ENCODE results near the gene LCE5A.

DNA sequence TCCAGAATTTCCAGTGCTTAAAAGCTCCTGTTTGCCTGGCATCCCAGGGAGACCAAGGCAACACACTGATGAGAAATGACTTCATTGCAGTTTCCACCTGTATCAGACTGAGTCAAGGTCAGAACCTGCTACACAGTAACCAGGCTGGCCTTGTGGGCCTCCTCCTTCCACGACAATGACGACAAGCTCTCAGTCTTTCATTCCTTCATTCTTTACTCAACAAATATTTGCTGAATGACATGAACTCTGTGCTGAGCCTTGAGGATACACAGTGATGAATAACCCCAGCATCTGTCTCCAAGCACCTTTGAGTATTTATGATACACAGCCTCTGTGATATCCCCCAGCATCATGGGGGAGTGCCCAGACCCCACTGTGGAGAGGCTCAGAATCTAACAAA lies 8.9 kb upstream of the LCE5A start:
- TF ChIP-seq TAF1 (IDR thresholded peaks at IDR 0.05; ENCODE audit: borderline replicate concordance, insufficient read depth, low read length) (no peak), SIN3A (IDR thresholded peaks at IDR 0.05; ENCODE audit: borderline replicate concordance, insufficient read depth, low read length) (no peak), POLR2AphosphoS5 (IDR thresholded peaks at IDR 0.05; ENCODE audit: low read depth, low read length) (no peak), FOXP2 (optimal IDR thresholded peaks at IDR 0.05; ENCODE audit: borderline replicate concordance, extremely low read depth, extremely low read length, insufficient read depth) (no peak)
- TF ChIP-seq, protein P1, sequence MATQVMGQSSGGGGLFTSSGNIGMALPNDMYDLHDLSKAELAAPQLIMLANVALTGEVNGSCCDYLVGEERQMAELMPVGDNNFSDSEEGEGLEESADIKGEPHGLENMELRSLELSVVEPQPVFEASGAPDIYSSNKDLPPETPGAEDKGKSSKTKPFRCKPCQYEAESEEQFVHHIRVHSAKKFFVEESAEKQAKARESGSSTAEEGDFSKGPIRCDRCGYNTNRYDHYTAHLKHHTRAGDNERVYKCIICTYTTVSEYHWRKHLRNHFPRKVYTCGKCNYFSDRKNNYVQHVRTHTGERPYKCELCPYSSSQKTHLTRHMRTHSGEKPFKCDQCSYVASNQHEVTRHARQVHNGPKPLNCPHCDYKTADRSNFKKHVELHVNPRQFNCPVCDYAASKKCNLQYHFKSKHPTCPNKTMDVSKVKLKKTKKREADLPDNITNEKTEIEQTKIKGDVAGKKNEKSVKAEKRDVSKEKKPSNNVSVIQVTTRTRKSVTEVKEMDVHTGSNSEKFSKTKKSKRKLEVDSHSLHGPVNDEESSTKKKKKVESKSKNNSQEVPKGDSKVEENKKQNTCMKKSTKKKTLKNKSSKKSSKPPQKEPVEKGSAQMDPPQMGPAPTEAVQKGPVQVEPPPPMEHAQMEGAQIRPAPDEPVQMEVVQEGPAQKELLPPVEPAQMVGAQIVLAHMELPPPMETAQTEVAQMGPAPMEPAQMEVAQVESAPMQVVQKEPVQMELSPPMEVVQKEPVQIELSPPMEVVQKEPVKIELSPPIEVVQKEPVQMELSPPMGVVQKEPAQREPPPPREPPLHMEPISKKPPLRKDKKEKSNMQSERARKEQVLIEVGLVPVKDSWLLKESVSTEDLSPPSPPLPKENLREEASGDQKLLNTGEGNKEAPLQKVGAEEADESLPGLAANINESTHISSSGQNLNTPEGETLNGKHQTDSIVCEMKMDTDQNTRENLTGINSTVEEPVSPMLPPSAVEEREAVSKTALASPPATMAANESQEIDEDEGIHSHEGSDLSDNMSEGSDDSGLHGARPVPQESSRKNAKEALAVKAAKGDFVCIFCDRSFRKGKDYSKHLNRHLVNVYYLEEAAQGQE (IDR thresholded peaks at IDR 0.05; ENCODE audit: insufficient read depth in 1 of 2, low read depth in 2 of 2, low read length in 2 of 2) = no peak
